Activated CD4-positive, alpha-beta T cell treated with anti-CD3 and anti-CD28 coated beads for 1 hour (primary cell): Measurements from ENCODE around the gene PEX10.
"Not testable (repeated sequence)": the region's sequence is repeated elsewhere in the genome, so short reads cannot be mapped to it uniquely, and the experiment has no call there.

Experiments
- DNase-seq: peaks from one replicate; pipeline ENCODE4 v3.0.0-alpha.2; 2020

PEX10 gene

GRCh38 chr1:2442661-2443060 lies 30.3 kb upstream of the PEX10 start:
- DNase-seq: no peak

- no peak for DNase-seq
Measured at GRCh38 chr1:2441746-2442145, 29.4 kb upstream of the PEX10 start.

- DNase-seq: not testable (repeated sequence)
Measured at GRCh38 chr1:2440346-2440745, 28.0 kb upstream of the PEX10 start.

- DNase-seq: no peak
Measured at GRCh38 chr1:2439369-2439768, 27.0 kb upstream of the PEX10 start.

- DNase-seq: no peak
Measured at GRCh38 chr1:2438641-2439040, 26.3 kb upstream of the PEX10 start.

- DNase-seq: no peak
Measured at GRCh38 chr1:2438038-2438437, 25.7 kb upstream of the PEX10 start.

GRCh38 chr1:2437617-2438016 lies 25.3 kb upstream of the PEX10 start:
- no peak for DNase-seq

GRCh38 chr1:2436876-2437275 lies 24.5 kb upstream of the PEX10 start:
- DNase-seq: no peak

- no peak for DNase-seq
Measured at GRCh38 chr1:2435746-2436355, 23.5 kb upstream of the PEX10 start.

- no peak for DNase-seq
Measured at GRCh38 chr1:2435091-2435490, 22.7 kb upstream of the PEX10 start.

GRCh38 chr1:2433936-2434655 lies 21.7 kb upstream of the PEX10 start:
- no peak for DNase-seq

GRCh38 chr1:2433196-2433595 lies 20.8 kb upstream of the PEX10 start:
- DNase-seq: no peak

- DNase-seq: no peak
Measured at GRCh38 chr1:2432441-2432844, 20.1 kb upstream of the PEX10 start.

GRCh38 chr1:2431518-2431917 lies 19.2 kb upstream of the PEX10 start:
- no peak for DNase-seq

- no peak for DNase-seq
Measured at GRCh38 chr1:2431103-2431502, 18.7 kb upstream of the PEX10 start.

- no peak for DNase-seq
Measured at GRCh38 chr1:2430592-2430973, 18.2 kb upstream of the PEX10 start.

GRCh38 chr1:2429780-2430591 lies 17.6 kb upstream of the PEX10 start:
- DNase-seq: no peak

GRCh38 chr1:2428490-2428889 lies 16.1 kb upstream of the PEX10 start:
- no peak for DNase-seq

- DNase-seq: no peak
Measured at GRCh38 chr1:2427976-2428375, 15.6 kb upstream of the PEX10 start.

- no peak for DNase-seq
Measured at GRCh38 chr1:2427051-2427450, 14.7 kb upstream of the PEX10 start.

GRCh38 chr1:2426540-2426939 lies 14.2 kb upstream of the PEX10 start:
- DNase-seq: no peak

- no peak for DNase-seq
Measured at GRCh38 chr1:2425892-2426291, 13.5 kb upstream of the PEX10 start.

- DNase-seq: no peak
Measured at GRCh38 chr1:2422523-2422922, 10.2 kb upstream of the PEX10 start.

- no peak for DNase-seq
Measured at GRCh38 chr1:2419416-2419815, 7.1 kb upstream of the PEX10 start.
